Middle frontal gyrus (tissue), 1 donor: ENCODE measurements around the gene KSR1.

Experiments
- DNase-seq: peaks from one replicate; pipeline ENCODE4 v3.0.0-alpha.2; 2015; ENCODE audit warnings: low spot score; ENCODE audit errors: extremely low spot score

KSR1 gene

GRCh38 chr17:27549251-27549893 lies 93.1 kb downstream of the KSR1 start:
- no peak for DNase-seq

GRCh38 chr17:27550291-27550930 lies 94.2 kb downstream of the KSR1 start:
- DNase-seq = no peak

DNA sequence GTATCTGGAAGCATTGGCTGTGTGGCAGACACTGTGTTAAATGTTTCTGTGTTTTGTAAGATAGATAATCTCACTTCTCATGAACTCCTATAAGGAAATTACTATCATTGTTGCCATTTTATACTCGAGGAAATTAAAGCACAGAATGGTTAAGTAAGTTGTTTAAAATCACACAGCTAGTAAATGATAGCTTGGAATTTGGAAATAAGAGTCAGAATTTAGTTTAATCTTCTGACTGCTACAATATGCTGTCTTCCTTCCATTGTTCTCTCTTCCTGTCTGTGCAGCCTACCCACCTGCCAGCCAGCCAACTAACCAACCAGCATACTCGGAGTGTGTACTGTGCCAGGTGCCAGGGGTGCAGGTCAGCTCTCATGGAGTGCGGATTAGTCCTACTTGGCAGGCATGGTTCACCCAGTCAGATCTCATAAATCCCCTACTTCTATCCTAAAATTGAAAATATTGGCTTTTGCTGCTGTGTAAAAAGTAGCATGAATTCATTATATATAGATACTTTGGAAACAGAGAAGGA lies 94.8 kb downstream of the KSR1 start:
- no peak for DNase-seq

DNA sequence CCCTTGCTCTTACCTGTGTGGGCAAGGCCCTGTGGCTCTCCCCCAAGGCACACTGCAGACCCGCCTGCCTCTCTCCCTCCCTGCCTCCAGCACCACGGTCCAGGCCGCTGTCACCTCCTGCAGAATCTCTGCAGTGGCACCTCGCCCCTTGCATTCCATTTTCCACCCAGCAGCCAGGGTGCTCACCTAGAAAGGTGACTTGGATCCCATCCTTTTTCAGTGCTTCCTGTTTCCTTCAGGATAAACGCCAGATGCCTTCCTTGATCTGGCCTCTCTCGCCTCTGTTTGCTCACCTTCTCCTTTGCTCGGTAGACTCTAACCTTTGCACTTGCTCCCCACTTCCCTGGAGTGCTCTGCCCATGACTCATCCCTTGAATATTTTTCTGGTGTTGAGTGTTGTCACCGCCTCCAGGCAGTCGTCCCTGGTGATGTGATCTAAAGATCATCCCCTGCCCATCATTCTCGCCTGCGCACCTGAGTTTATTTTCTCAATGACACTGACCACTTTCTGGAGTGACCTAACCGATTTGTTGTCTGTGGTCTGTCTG lies 95.5 kb downstream of the KSR1 start:
- DNase-seq = no peak

GRCh38 chr17:27552276-27552732 lies 96.1 kb downstream of the KSR1 start:
- DNase-seq = no peak

GRCh38 chr17:27553019-27553511 lies 96.8 kb downstream of the KSR1 start:
- no peak for DNase-seq

GRCh38 chr17:27554152-27554551 lies 97.9 kb downstream of the KSR1 start:
- no peak for DNase-seq

DNA sequence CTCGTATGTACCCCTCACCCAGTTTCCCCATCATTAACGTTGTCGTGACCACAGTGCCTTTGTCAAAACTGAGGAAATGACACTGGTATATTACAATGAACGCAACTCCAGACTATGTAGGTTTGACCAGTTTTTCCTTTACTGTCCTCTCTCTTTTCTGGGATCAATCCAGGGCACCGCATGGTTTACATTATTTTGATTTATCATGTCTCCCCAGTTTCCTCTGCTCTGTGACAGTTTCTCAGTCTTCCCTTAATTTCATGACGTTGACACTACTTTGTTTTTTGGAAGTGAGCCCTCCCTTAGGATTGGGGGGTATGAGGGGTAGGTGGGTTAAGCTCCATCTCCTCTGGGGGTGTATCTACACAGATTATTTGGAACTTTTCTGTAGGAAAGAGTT lies 98.7 kb downstream of the KSR1 start:
- DNase-seq = no peak

DNA sequence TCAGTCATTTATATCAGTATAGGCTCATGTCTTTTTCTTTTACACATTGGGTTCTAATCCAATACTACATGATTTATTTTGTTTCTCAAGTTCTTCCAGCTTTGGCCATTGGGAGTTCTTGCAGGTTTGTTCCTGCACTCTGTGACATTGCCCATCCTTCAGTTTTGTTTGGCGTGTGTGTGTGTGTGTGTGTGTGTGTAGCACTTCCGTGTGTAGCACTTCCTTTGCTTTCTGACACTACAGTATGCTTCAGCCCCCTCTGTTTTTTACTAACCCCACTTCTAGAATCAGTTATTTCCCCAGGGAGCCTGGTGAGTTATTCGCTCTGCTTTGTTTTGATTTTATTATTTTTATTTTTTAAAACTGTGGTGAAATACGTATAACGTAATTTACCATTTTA lies 99.1 kb downstream of the KSR1 start:
- no peak for DNase-seq

GRCh38 chr17:27558341-27558740 lies 102.1 kb downstream of the KSR1 start:
- no peak for DNase-seq

GRCh38 chr17:27558842-27559505 lies 102.7 kb downstream of the KSR1 start:
- DNase-seq = no peak

DNA sequence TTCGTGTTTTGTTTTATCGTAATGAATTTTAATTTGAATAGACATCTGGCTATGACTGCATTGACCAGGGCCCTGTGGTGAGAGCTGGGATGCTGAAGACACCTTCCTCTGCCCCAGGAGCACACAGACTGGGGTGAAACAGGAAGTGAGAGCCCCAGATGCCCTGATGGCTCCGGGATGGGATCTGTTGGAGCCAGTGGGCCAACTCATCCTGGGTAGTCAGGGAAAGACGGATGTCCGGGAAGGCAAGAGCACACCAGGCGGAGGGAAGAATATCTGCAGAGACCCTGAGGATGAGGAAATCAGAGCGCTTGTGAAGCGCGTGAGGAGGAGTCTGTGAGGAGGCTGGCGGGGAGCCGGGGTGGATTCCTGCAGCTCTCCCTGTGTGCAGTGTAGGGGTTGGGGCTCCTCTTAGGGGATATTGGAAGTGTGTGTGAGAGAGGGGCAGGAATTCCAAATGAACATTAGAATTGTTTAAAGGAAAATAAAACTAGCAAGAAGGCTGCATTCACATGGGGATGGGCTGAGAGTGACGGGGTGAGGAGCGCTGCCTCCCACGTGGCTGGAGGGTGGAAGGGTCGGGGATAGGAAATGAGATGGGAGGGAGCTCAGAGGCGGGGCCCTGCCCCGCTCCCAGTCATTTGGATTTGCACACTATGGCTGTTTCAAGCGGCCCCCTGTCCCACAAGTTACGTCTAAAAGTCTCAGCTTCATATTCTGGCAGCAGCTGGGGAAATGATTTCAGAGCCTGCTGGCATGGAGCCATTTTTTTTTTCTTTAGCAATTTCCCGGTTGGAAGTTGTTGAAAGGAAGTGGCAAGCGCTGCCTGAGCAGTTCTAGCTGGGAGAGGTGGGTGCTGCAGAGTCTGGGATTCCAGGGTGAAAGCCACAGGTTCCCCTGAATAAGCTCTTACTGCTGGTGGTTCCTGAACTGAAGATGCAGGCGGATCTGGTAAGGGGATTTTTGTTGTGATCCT lies 103.5 kb downstream of the KSR1 start:
- no peak for DNase-seq

DNA sequence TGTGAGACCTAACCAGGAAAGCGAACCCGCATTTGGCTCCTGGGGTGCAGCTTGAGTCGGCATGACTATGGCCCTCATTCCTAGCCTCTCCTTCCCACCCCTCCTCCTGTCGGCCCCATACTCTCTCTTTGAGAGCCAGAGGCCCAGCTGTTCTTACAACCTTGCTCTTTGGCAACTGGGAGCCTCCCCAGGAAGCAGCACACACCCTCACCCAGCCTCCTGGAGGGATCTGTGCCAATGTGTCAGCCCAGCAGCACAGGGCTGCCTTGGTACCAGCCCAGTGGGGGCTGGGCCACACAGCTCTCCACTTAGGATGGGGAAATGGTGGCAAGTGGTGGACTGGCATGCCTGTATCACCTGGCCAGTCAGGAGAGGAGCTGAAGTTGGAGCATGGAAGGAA lies 104.4 kb downstream of the KSR1 start:
- no peak for DNase-seq

- no peak for DNase-seq
Measured at GRCh38 chr17:27562777-27563455, 106.7 kb downstream of the KSR1 start.

- DNase-seq = no peak
Measured at GRCh38 chr17:27563532-27563931, 107.3 kb downstream of the KSR1 start.

DNA sequence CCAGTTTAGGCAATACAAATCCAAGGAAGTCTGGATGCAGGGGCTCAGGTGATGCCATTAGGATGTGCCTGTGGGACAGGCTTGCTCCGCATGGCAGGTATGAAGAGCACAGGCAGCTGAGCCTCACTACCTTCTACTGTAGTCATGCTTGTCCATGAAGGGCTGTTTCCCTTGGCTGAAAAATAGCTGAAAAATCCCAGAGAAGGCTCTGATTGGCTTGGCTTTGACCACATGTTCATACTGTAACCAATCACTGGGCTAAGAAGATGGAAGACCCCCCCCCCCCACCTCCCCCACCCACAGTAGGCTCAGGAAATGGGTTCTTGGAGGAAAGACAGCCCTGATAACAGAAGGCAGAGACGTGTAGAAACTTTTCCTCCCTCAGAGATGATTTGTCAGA lies 108.2 kb downstream of the KSR1 start:
- DNase-seq = no peak

GRCh38 chr17:27565874-27566670 lies 109.8 kb downstream of the KSR1 start:
- DNase-seq = no peak

DNA sequence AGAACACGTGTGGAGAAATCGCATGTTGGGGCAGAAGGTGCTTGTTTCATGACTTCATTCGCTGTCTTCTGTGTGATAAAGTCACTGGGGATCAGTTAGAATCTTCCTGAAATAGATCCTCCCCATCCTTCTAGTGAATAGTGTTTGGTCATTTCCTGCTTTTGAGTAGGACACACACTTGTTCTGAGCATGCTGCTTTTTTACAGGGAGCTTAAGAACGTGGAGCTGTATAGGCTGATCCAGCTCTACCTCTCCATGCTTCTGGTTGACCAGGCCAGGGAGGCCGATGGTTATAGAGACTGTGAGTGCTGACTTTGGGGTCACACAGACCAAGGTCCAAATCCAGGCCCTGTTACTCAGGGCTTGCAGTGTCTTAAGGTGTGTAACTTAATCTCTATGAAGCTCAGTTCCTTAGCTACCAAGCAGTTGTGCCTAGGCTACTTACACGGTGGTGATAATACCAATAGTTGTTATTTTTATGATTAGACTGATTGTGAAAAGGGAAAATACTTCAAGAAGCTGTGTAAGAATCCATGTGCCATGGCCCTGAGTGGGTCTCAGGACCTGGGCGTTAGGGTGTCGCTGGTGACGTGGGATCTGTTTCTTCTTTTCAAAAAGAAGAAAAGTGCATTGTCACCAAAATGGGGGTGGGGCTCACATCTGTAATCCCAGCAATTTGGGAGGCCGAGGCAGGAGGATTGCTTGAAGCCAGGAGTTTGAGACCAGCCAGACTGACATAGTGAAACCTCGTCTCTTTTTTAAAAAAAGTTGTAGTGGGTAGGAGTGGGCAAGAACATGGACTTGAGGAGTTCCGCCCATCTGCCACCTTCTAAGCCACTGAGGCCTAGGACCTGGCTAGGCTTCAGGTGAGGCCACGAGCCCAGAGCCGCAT lies 110.7 kb downstream of the KSR1 start:
- DNase-seq = no peak

DNA sequence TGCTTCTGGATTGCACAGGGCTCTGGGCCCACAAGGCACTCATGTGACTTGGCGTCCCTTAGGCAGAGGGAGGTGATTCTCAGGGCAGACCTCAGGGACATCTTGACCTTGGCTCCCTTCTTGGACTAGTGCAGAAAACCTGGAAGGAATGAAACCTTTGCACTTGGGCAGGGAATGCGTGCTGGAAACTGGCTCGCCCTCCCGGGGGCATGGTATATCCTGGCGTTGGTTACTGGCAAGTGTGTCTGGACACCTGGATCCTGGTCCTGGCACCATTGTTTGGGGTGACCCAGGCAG lies 111.3 kb downstream of the KSR1 start:
- no peak for DNase-seq
